ENCODE data around the gene MRPS34.

Gene MRPS34

GRCh38 chr16:1769402-1770300 is 3.3 kb downstream of the MRPS34 start (continued):
- TF ChIP-seq ZBTB1 (tag by site-specific recombination; IDR thresholded peaks at IDR 0.05) (no peak), ZNF792 (tag by site-specific recombination; IDR thresholded peaks at IDR 0.05) (no peak), ELK4 (IDR thresholded peaks at IDR 0.05; ENCODE audit: borderline replicate concordance, low read depth, low read length) (no peak), SCRT2 (tag by site-specific recombination; IDR thresholded peaks at IDR 0.05) (no peak), TCF7L2 (IDR thresholded peaks at IDR 0.05; ENCODE audit: borderline replicate concordance, low read depth, low read length) (no peak), HOXD13 (CRISPR knock-in tag; IDR thresholded peaks at IDR 0.05; ENCODE audit: borderline replicate concordance) (no peak), ZNF488 (tag by site-specific recombination; IDR thresholded peaks at IDR 0.05) (no peak), GFI1B (tag by site-specific recombination; IDR thresholded peaks at IDR 0.05) (no peak), ZNF629 (tag by site-specific recombination; IDR thresholded peaks at IDR 0.05) (no peak), ZFP41 (tag by site-specific recombination; IDR thresholded peaks at IDR 0.05; ENCODE audit: borderline replicate concordance) (no peak), ZBTB6 (tag by site-specific recombination; IDR thresholded peaks at IDR 0.05) (no peak), ZNF785 (tag by site-specific recombination; IDR thresholded peaks at IDR 0.05) (no peak), ZNF211 (tag by site-specific recombination; IDR thresholded peaks at IDR 0.05; ENCODE audit: low read depth) (no peak)

- Histone ChIP-seq H3K4me3 (ENCODE audit: low read depth, low read length) (no peak overlapping the region), H3K9me3 (ENCODE audit: control insufficient read depth, insufficient read depth, low read depth, low read length) (no peaks in the 10 kb centered on the region), H3K36me3 (ENCODE audit: control insufficient read depth in 2 of 2, insufficient read depth in 1 of 2, low read length in 2 of 2) (peaks cover 0 to 77% of the 10 kb centered on the region in 2 experiments; a peak in 1 of 3 replicates), H3K27ac (ENCODE audit: extremely low read depth, low read depth, low read length) (peak overlapping the region; percentile 94), H3K4me1 (ENCODE audit: control insufficient read depth, insufficient read depth, low read length) (peaks cover 3% of the 10 kb centered on the region; the same call in 1 of the 2 replicates)
- ChIA-PET POLR2A (interaction anchor here (0.5 to 6.0 kb wide), 4 partner anchors 12 to 91 kb away, joined by 3 to 113 read pairs (median 8); partner anchors contain the start of genes JPT2, MAPK8IP3, NUBP2 and SPSB3), CTCF (no interaction called here)
- no peak for TF ChIP-seq ZNF146 (tag by site-specific recombination; IDR thresholded peaks at IDR 0.05)
- TF ChIP-seq ZSCAN16 (tag by site-specific recombination; IDR thresholded peaks at IDR 0.05) = no peak
- 0 out of 2 replicates have a peak, but pooled peaks have one; percentile 24 for TF ChIP-seq ZNF600 (tag by site-specific recombination; IDR thresholded peaks at IDR 0.05)
- TF ChIP-seq ZNF311 (tag by site-specific recombination; IDR thresholded peaks at IDR 0.05; ENCODE audit: borderline replicate concordance) = no peak
- no peak for TF ChIP-seq ZNF148 (tag by site-specific recombination; IDR thresholded peaks at IDR 0.05; ENCODE audit: borderline replicate concordance)
- peak; percentile 94 for TF ChIP-seq ZFP69B (tag by site-specific recombination; IDR thresholded peaks at IDR 0.05)
- no peak for TF ChIP-seq ZNF548 (tag by site-specific recombination; IDR thresholded peaks at IDR 0.05)
- TF ChIP-seq ZNF664 (tag by site-specific recombination; IDR thresholded peaks at IDR 0.05) = no peak
- TF ChIP-seq ZBTB6 (tag by site-specific recombination; IDR thresholded peaks at IDR 0.05) = no peak
- TF ChIP-seq OSR2 (tag by site-specific recombination; IDR thresholded peaks at IDR 0.05) = no peak
- TF ChIP-seq YY2 (tag by site-specific recombination; IDR thresholded peaks at IDR 0.05) = no peak
- no peak for TF ChIP-seq TRIM28 (IDR thresholded peaks at IDR 0.05; ENCODE audit: borderline replicate concordance, low read length)
- TF ChIP-seq ZNF248 (tag by site-specific recombination; IDR thresholded peaks at IDR 0.05) = no peak
- 0 out of 2 replicates have a peak, but pooled peaks have one; percentile 42 for TF ChIP-seq PATZ1 (tag by site-specific recombination; IDR thresholded peaks at IDR 0.05)
- peak; percentile 61 for TF ChIP-seq ZIC2 (tag by site-specific recombination; IDR thresholded peaks at IDR 0.05)
- no peak for TF ChIP-seq ZBTB1 (tag by site-specific recombination; IDR thresholded peaks at IDR 0.05)
Observed at GRCh38 chr16:1768767-1769401, 4.0 kb downstream of the MRPS34 start.
